OCI-LY1 (cell line): ENCODE data around the gene PTPRA.

Source experiments
- H2AFZ ChIP-seq: fragments of 200-600 bp; sonication (generic), shearing (Covaris generic); 2 replicates; pipeline ENCODE4 v1.6.0; 2014; ENCODE audit warnings: antibody characterized with exemption, mild to moderate bottlenecking, low read length
- H3F3A ChIP-seq: fragments of 200-600 bp; sonication (generic), shearing (Covaris generic); 2 replicates; pipeline ENCODE4 v1.6.0; 2014; ENCODE audit warnings: mild to moderate bottlenecking, antibody characterized with exemption, low read length, moderate library complexity; ENCODE audit not compliant: insufficient read depth
- H3K27ac ChIP-seq: fragments of 200-600 bp; sonication (generic); 2 replicates; pipeline ENCODE4 v1.5.1; 2014; ENCODE audit warnings: low read length, mixed run types, mild to moderate bottlenecking, low read depth; ENCODE audit not compliant: poor library complexity, severe bottlenecking
- H3K27me3 ChIP-seq: fragments of 200-600 bp; sonication (generic); 2 replicates; pipeline ENCODE4 v1.6.0; 2014; ENCODE audit warnings: antibody characterized with exemption, mild to moderate bottlenecking, low read length, moderate library complexity; ENCODE audit not compliant: insufficient read depth
- H3K36me3 ChIP-seq: fragments of 200-600 bp; sonication (generic); 2 replicates; pipeline ENCODE4 v1.6.1; 2014; ENCODE audit warnings: mild to moderate bottlenecking, antibody characterized with exemption, low read length, moderate library complexity, mixed read lengths; ENCODE audit not compliant: insufficient read depth
- H3K4me1 ChIP-seq: fragments of 200-600 bp; sonication (generic); 2 replicates; pipeline ENCODE4 v1.5.1; 2014; ENCODE audit warnings: mild to moderate bottlenecking, low read length, moderate library complexity; ENCODE audit not compliant: insufficient read depth, severe bottlenecking
- H3K4me2 ChIP-seq: fragments of 200-600 bp; sonication (generic), shearing (Covaris generic); 2 replicates; pipeline ENCODE4 v1.6.1; 2014; ENCODE audit warnings: low read length
- H3K4me3 ChIP-seq: fragments of 200-600 bp; sonication (generic); 2 replicates; pipeline ENCODE4 v1.5.1; 2014; ENCODE audit warnings: low read length, low read depth, mild to moderate bottlenecking, mixed read lengths; ENCODE audit not compliant: poor library complexity, severe bottlenecking
- H3K79me2 ChIP-seq: fragments of 200-600 bp; shearing (Covaris generic); 2 replicates; pipeline ENCODE4 v1.6.1; 2016; ENCODE audit warnings: mixed run types, low read length, mixed read lengths; ENCODE audit not compliant: insufficient read depth
- H3K9ac ChIP-seq: fragments of 200-600 bp; sonication (generic), shearing (Covaris generic); 2 replicates; pipeline ENCODE4 v1.6.1; 2014; ENCODE audit warnings: mild to moderate bottlenecking, low read length, mixed read lengths
- H3K9me2 ChIP-seq: fragments of 200-600 bp; sonication (generic), shearing (Covaris generic); 2 replicates; pipeline ENCODE4 v1.6.1; 2014; ENCODE audit warnings: low read depth, mild to moderate bottlenecking, low read length, mixed read lengths
- H3K9me3 ChIP-seq: fragments of 200-600 bp; shearing (Covaris generic); 2 replicates; pipeline ENCODE4 v1.6.1; 2014; ENCODE audit warnings: low read length, mixed read lengths
- H4K20me1 ChIP-seq: fragments of 200-600 bp; sonication (generic), shearing (Covaris generic); 2 replicates; pipeline ENCODE4 v1.6.0; 2016; ENCODE audit warnings: mild to moderate bottlenecking, low read length; ENCODE audit not compliant: insufficient read depth
- CTCF ChIP-seq: fragments of 200-600 bp; sonication (generic), shearing (Covaris generic); IDR thresholded peaks from 2 replicates; pipeline ENCODE4 v1.5.1; 2017; ENCODE audit warnings: mild to moderate bottlenecking, antibody characterized with exemption, low read length, moderate library complexity, mixed read lengths
- EZH2 ChIP-seq: fragments of 200-600 bp; sonication (generic), shearing (Covaris generic); IDR thresholded peaks from 2 replicates; pipeline ENCODE4 v1.8.0; 2017; ENCODE audit warnings: borderline replicate concordance, mixed run types, mild to moderate bottlenecking, antibody characterized with exemption, low read length, moderate library complexity, mixed read lengths

The PTPRA gene

GRCh38 chr20:3041854-3042409, 168.7 kb downstream of the PTPRA start:
- TF ChIP-seq CTCF (no peak), EZH2 (no peak)
- Histone ChIP-seq H3F3A (no peaks in the 10 kb centered on the region), H3K4me2 (no peak overlapping the region), H3K9me3 (no peaks in the 10 kb centered on the region), H3K36me3 (peaks cover 34% of the 10 kb centered on the region; the same call in 1 of the 2 replicates), H3K9ac (no peak overlapping the region), H3K27ac (no peak overlapping the region), H3K27me3 (no peaks in the 10 kb centered on the region), H3K79me2 (peaks cover 5% of the 10 kb centered on the region; the same call in 1 of the 2 replicates), H2AFZ (no peak overlapping the region), H3K9me2 (no peaks in the 10 kb centered on the region), H3K4me1 (peaks cover 9% of the 10 kb centered on the region), H3K4me3 (no peak overlapping the region), H4K20me1 (no peaks in the 10 kb centered on the region)

- H3K9ac ChIP-seq = no peak overlapping the region
- peaks cover 30% of the 10 kb centered on the region; the same call in 1 of the 2 replicates for H3K36me3 ChIP-seq
- no peak for TF ChIP-seq CTCF
- TF ChIP-seq EZH2 = no peak
- peaks cover 15% of the 10 kb centered on the region for H3K4me1 ChIP-seq
- no peaks in the 10 kb centered on the region for H4K20me1 ChIP-seq
- H3K27ac ChIP-seq = no peak overlapping the region
- H3K27me3 ChIP-seq = no peaks in the 10 kb centered on the region
- H3K4me2 ChIP-seq = no peak overlapping the region
- H3F3A ChIP-seq = no peaks in the 10 kb centered on the region
- H2AFZ ChIP-seq = no peak overlapping the region
- no peaks in the 10 kb centered on the region for H3K9me3 ChIP-seq
- no peak overlapping the region for H3K4me3 ChIP-seq
- H3K9me2 ChIP-seq = no peaks in the 10 kb centered on the region
- peaks cover 5% of the 10 kb centered on the region; the same call in 1 of the 2 replicates for H3K79me2 ChIP-seq
Measured at GRCh38 chr20:3042625-3043024, 169.3 kb downstream of the PTPRA start.

GRCh38 chr20:3043322-3043721, 170.0 kb downstream of the PTPRA start, which contains the start of gene GNRH2:
Gene GNRH2 (plus strand): TSS chr20:3043622. CDS start chr20:3044415, 793 bp downstream.
- no peak within 1 kb of the TSS for H3K27ac ChIP-seq
- peaks cover 19% of the 10 kb centered on the region for H3K4me1 ChIP-seq
- no peaks in the 10 kb centered on the region for H3F3A ChIP-seq
- no peaks in the 10 kb centered on the region for H3K9me3 ChIP-seq
- no peaks in the 10 kb centered on the region for H3K9me2 ChIP-seq
- H3K36me3 ChIP-seq = peaks cover 30% of the 10 kb centered on the region
- H3K79me2 ChIP-seq = peaks cover 5% of the 10 kb centered on the region; the same call in 1 of the 2 replicates
- H3K4me3 ChIP-seq = no peak within 1 kb of the TSS
- TF ChIP-seq CTCF (no peak), EZH2 (no peak)
- no peaks in the 10 kb centered on the region for H4K20me1 ChIP-seq
- no peak within 1 kb of the TSS for H3K4me2 ChIP-seq
- H2AFZ ChIP-seq = no peak within 1 kb of the TSS
- H3K27me3 ChIP-seq = no peaks in the 10 kb centered on the region
- no peak within 1 kb of the TSS for H3K9ac ChIP-seq
